GM12865 (cell line): ENCODE measurements around the gene ZNF219.

Source experiments
- DNase-seq: peaks from one replicate; pipeline ENCODE4 v3.0.0; 2010; ENCODE audit warnings: low read depth
- H3K4me3 ChIP-seq: 2 replicates; pipeline ENCODE4 v1.5.1; 2011; ENCODE audit warnings: mild to moderate bottlenecking, low read depth, low read length, control low read depth
- TF ChIP-seq, protein P1 (sequence below): IDR thresholded peaks from 2 replicates; pipeline ENCODE4 v1.5.1; 2011; ENCODE audit warnings: low read length, control low read depth, low read depth, inconsistent platforms; ENCODE audit not compliant: insufficient read depth; ENCODE audit errors: missing control alignments

ZNF219 gene

DNA sequence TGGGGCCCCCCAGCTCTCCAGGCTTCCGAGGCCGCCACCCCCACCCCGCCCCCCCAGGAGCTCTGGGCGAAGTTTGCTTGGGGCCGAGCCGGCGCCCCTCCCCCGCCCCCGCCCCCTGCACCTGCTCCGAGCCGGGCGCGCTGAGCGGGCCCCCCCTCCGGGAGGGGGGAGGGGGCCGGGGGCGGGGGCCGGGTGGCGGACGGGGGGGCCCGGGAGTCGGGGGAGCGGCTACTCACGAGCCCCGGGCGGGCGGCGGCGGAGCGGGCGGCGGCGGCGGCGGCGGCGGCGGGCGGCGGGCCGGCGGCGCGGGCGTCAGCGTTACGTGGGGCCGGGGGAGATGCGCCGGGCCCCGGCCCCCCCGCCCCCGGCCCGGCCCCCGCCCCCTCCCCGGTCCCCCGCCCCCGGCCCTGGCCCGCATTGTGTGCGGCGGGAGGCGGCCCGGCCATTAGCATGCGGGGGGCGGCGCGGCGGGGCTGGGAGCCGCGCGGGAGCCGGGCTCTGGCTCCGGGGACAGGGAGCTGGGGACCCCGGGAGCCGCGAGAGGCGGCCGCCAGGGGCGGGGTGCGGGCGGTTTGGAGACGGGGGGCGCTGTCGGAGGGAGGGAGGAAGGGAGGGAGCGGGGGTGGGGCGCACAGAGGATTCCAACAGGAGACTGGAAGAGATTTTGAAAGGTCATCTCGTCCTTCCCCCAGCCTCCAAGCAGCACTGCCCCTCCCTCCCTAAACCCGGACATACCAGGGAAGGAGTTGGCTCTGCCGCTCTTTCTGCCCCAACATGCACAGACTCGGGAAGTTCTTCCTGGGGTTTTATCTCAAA, at the start of gene ZNF219:
TSS of gene ZNF219 (minus strand) at position 580 of the 816 bp plus-strand sequence. CDS start 5,064 bp downstream, outside the sequence.
- no peak for DNase-seq
- TF ChIP-seq, protein P1, sequence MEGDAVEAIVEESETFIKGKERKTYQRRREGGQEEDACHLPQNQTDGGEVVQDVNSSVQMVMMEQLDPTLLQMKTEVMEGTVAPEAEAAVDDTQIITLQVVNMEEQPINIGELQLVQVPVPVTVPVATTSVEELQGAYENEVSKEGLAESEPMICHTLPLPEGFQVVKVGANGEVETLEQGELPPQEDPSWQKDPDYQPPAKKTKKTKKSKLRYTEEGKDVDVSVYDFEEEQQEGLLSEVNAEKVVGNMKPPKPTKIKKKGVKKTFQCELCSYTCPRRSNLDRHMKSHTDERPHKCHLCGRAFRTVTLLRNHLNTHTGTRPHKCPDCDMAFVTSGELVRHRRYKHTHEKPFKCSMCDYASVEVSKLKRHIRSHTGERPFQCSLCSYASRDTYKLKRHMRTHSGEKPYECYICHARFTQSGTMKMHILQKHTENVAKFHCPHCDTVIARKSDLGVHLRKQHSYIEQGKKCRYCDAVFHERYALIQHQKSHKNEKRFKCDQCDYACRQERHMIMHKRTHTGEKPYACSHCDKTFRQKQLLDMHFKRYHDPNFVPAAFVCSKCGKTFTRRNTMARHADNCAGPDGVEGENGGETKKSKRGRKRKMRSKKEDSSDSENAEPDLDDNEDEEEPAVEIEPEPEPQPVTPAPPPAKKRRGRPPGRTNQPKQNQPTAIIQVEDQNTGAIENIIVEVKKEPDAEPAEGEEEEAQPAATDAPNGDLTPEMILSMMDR: no peak
- peak within 1 kb of the TSS; percentile 51 for H3K4me3 ChIP-seq

DNA sequence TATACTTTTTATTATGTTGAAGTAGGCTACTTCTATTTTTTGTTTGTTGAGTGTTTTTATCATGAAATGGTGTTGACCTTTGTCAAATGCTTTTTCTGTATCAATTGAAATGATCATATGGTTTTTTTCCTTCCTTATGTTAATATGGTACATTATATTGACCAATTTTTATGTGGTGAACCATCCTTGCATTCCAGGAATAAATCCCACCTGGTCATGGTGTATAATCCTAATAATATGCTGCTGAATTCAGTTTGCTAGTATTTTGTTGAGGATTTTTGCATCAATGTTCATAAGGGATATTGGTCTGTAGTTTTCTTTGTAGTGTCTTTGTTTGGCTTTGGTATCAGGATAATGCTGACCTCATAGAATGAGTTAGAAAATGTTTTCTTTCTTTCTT, 47.0 kb upstream of the ZNF219 start:
- H3K4me3 ChIP-seq: no peak overlapping the region
- no peak for DNase-seq
- TF ChIP-seq, protein P1: no peak

DNA sequence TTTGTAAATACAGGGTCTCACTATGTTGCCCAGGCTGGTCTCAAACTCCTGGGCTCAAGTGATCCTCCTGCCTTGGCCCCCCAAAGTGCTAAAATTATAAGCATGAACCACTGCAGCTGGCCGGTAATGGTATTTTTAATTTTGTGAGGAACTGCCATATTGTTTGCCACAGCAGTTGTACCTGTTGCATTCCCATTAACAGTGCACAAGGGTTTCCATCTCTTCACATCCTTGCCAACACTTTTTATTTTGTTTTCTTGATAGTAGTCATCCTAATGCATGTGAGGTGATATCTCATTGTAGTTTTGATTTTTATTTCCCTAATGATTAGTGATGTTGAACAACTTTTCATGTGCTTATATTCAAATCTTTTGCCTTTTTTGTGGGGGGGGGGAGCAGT, 43.9 kb upstream of the ZNF219 start:
- TF ChIP-seq, protein P1: no peak
- no peak overlapping the region for H3K4me3 ChIP-seq
- DNase-seq: no peak

DNA sequence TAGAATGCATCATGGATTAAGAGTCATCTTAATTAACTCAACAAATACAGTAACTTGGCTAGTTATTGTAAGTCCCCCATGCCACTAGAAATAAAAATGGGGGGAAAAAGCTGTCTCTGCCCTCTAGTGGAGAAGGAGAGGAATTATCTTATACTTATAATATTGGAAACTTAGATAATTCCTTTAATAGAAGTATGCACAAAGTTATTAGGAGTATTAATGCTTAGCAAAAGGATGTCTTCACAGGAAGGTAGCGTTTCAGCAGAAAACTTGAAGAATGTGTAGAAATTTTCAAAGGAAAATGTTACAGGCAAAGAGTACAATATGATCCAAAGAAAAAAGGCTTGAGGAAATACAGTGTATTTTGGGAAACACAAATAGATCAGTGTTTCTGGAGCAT, 37.6 kb upstream of the ZNF219 start:
- DNase-seq: peak; percentile 17
- TF ChIP-seq, protein P1: peak; percentile 58
- no peak overlapping the region for H3K4me3 ChIP-seq

DNA sequence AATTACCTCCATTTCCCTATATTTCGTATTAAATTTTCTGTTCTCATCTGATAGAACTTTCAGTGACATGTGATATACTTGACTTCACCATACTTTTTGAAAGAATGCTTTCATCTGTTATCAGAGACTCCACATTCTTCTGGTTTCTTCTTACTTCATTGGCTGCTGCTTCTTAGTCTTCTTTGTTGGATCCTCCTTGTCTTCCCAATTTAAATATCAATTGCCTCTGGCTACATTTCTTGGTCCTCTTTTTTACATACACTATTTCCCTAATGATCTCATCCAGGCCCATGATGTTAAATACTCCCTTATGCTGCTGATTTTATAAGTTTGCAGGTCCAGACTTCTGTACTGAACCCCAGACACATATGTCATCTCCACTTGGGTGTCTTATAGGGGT, 35.4 kb upstream of the ZNF219 start:
- no peak overlapping the region for H3K4me3 ChIP-seq
- no peak for DNase-seq
- TF ChIP-seq, protein P1: no peak

DNA sequence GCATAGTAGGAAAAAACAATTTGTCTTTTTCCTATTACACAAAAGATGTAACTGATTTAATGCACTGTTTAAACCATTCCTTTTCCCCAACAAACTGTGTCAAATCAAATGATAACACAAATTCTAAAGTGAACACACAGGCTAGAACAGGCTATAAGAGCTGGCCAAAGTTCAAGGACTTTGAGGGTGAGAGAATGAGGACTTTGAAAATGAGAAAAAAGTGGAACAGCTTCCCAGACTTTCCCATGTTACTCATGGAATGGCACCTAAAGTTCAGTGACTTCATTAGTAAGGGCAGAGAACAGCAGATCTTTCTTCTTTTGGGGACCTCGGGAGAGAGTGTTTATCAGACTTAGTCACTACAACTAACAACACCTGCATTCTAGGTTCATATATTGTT, 25.0 kb upstream of the ZNF219 start:
- TF ChIP-seq, protein P1: no peak
- no peak overlapping the region for H3K4me3 ChIP-seq
- peak; percentile 3 for DNase-seq

DNA sequence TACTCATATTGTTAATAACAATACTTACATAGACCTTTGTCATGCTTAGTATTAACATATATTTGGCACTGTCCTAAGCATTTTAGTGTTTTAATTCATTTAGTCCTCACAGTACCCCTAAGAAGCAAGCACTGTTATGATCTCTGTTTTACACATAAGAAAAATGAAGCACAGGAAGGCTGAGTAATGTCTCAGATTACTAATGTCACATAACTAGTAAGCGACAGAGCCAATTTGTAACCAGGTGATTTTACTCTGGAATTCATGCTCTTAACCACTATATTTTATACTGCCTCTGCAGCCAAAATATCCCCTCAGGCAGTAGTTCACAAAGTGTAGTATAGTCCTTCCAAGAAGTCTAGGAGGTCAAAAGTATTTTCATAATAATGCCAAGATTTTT, 22.7 kb upstream of the ZNF219 start:
- TF ChIP-seq, protein P1: no peak
- no peak for DNase-seq
- H3K4me3 ChIP-seq: no peak overlapping the region
